ENCODE results near the gene OGFOD2.

Gene OGFOD2

GRCh38 chr12:122974892-122975789 lies at the start of gene OGFOD2:
Gene OGFOD2 (plus strand): TSS chr12:122975244. CDS start chr12:122975252, 8 bp downstream.
- no peaks in the 10 kb centered on the region for H3K27me3 ChIP-seq (replicated peaks; ENCODE audit: control insufficient read depth, insufficient read depth, low read length)
- no peak for TF ChIP-seq CTCF (IDR thresholded peaks at IDR 0.05; ENCODE audit: insufficient read depth, low read length, poor library complexity, severe bottlenecking)
- DNase-seq (ENCODE audit: extremely low read depth, insufficient read length): peak; percentile 95
- H3K36me3 ChIP-seq (ENCODE audit: control insufficient read depth, insufficient read depth, low read length): peaks cover 6% of the 10 kb centered on the region; the same call in 1 of the 2 replicates
- peak within 1 kb of the TSS; percentile 75 for H3K4me3 ChIP-seq (replicated peaks; ENCODE audit: low read depth, low read length)

- no peaks in the 10 kb centered on the region for H3K36me3 ChIP-seq (ENCODE audit: control insufficient read depth, insufficient read depth, low read length)
- no peak for DNase-seq (ENCODE audit: extremely low read depth, insufficient read length)
- no peak overlapping the region for H3K4me3 ChIP-seq (replicated peaks; ENCODE audit: low read depth, low read length)
- TF ChIP-seq CTCF (IDR thresholded peaks at IDR 0.05; ENCODE audit: insufficient read depth, low read length, poor library complexity, severe bottlenecking): no peak
- no peaks in the 10 kb centered on the region for H3K27me3 ChIP-seq (replicated peaks; ENCODE audit: control insufficient read depth, insufficient read depth, low read length)
Observed at GRCh38 chr12:122927756-122928403, 47.2 kb upstream of the OGFOD2 start.

- DNase-seq (ENCODE audit: extremely low read depth, insufficient read length): no peak
- no peak for TF ChIP-seq CTCF (IDR thresholded peaks at IDR 0.05; ENCODE audit: insufficient read depth, low read length, poor library complexity, severe bottlenecking)
- Histone ChIP-seq H3K36me3 (ENCODE audit: control insufficient read depth, insufficient read depth, low read length) (no peaks in the 10 kb centered on the region), H3K27me3 (replicated peaks; ENCODE audit: control insufficient read depth, insufficient read depth, low read length) (no peaks in the 10 kb centered on the region), H3K4me3 (replicated peaks; ENCODE audit: low read depth, low read length) (no peak overlapping the region)
Observed at GRCh38 chr12:122928404-122929147, 46.5 kb upstream of the OGFOD2 start.

- no peak for DNase-seq (ENCODE audit: extremely low read depth, insufficient read length)
- no peak for TF ChIP-seq CTCF (IDR thresholded peaks at IDR 0.05; ENCODE audit: insufficient read depth, low read length, poor library complexity, severe bottlenecking)
- Histone ChIP-seq H3K4me3 (replicated peaks; ENCODE audit: low read depth, low read length) (no peak overlapping the region), H3K36me3 (ENCODE audit: control insufficient read depth, insufficient read depth, low read length) (no peaks in the 10 kb centered on the region), H3K27me3 (replicated peaks; ENCODE audit: control insufficient read depth, insufficient read depth, low read length) (no peaks in the 10 kb centered on the region)
Observed at GRCh38 chr12:122929148-122929538, 45.9 kb upstream of the OGFOD2 start.

- no peaks in the 10 kb centered on the region for H3K27me3 ChIP-seq (replicated peaks; ENCODE audit: control insufficient read depth, insufficient read depth, low read length)
- no peak for DNase-seq (ENCODE audit: extremely low read depth, insufficient read length)
- no peak for TF ChIP-seq CTCF (IDR thresholded peaks at IDR 0.05; ENCODE audit: insufficient read depth, low read length, poor library complexity, severe bottlenecking)
- H3K36me3 ChIP-seq (ENCODE audit: control insufficient read depth, insufficient read depth, low read length): no peaks in the 10 kb centered on the region
- no peak overlapping the region for H3K4me3 ChIP-seq (replicated peaks; ENCODE audit: low read depth, low read length)
Observed at GRCh38 chr12:122929812-122930211, 45.2 kb upstream of the OGFOD2 start.

Measured in GM06990 (cell line).